HG03571 (cell line): Measurements from ENCODE around the gene SLC12A8.
A peak's percentile ranks its signal among the peaks of the same experiment; 100 is the strongest.
"Not testable (repeated sequence)": the region's sequence is repeated elsewhere in the genome, so short reads cannot be mapped to it uniquely, and the experiment has no call there.

Experiments used
- ATAC-seq: cut with Tn5 transposase; IDR thresholded peaks from one replicate; pipeline ENCODE4 v1.9.1; 2021; ENCODE audit not compliant: unreplicated experiment

The SLC12A8 gene

DNA sequence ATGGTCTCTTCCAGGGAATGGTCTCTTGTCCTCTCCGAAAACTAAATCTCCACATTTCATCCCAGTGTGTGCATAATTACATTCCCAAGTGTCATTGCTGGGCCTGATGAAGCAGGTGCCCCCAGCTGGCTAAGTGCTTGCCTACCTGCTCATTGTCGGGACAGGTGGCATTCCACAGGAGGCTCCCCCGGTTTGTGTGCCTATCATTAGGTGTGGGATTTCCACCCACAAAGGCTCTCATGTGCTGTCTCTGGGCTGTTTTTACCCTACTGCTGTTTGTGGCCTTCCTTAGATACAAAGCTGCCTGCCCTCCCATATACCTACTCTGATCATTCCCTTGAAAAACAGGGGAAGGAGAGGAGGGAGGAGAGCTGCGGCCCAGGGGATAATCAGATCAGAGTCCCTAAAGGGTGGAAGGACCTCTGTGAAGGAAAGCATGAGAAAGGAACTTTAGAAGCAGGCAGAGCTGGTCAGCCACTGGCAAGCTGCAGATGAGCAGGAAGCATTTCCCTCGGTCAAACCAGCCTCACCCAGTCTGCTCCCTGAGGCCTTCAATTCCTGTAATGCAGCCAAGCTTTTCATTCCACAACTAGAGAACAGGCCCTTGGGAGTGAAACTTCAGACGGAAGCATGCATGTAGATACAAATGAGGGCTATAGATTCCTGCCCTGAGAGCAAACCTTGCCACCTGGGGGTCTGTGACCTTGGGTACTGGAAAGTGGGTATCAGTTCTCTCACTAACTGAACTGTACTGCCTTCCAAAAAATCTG lies 96.1 kb downstream of the SLC12A8 start:
- no peak for ATAC-seq

DNA sequence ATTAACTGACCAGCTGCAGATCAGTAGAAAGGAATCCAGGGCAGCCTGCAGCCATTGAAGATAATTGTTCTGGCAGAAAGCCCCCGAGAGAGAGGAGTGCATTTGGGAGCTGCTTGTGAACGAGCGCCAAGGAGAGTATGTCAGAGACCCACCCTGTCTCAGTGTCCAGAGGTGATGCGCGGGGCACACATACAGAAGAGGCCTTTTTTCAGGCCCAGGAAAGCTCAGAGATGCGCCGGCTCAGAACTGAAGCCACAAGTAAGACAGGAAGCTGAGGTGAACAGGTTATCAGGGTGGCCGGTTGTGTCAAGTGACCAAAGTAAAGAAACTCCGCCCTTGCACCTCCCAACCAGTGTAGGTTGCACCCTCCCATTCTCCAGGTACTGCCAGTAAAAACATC lies 96.9 kb downstream of the SLC12A8 start:
- no peak for ATAC-seq

GRCh38 chr3:125112981-125113380 lies 99.6 kb downstream of the SLC12A8 start:
- no peak for ATAC-seq

DNA sequence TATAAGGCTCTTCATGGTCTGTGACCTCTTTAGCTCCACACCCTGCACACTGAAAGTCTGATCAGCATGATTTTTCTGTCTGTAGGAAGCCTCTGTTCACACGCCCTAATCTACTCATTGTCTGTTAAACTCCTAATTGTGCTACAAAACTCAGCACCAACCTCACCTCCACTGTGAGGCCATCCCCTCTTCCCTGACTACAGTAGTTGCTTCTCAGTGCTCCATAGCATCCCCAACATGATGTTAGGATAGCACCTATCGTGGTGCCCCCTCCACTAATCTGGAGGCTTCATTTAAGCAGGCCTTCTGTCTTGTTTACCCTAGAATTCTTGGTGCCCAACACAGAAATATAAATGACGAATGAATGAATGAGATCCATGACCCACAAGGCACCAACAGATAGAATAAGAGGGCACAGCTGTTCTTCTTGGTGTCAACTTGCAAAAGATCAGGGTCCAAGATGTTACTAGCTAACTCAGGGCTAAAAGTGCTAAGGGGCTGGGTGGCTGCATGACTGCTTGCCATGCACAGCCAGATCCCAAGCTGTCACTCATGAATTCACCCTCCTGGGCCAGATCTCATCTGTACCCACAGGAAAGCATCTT lies 101.6 kb downstream of the SLC12A8 start:
- ATAC-seq, result no peak

DNA sequence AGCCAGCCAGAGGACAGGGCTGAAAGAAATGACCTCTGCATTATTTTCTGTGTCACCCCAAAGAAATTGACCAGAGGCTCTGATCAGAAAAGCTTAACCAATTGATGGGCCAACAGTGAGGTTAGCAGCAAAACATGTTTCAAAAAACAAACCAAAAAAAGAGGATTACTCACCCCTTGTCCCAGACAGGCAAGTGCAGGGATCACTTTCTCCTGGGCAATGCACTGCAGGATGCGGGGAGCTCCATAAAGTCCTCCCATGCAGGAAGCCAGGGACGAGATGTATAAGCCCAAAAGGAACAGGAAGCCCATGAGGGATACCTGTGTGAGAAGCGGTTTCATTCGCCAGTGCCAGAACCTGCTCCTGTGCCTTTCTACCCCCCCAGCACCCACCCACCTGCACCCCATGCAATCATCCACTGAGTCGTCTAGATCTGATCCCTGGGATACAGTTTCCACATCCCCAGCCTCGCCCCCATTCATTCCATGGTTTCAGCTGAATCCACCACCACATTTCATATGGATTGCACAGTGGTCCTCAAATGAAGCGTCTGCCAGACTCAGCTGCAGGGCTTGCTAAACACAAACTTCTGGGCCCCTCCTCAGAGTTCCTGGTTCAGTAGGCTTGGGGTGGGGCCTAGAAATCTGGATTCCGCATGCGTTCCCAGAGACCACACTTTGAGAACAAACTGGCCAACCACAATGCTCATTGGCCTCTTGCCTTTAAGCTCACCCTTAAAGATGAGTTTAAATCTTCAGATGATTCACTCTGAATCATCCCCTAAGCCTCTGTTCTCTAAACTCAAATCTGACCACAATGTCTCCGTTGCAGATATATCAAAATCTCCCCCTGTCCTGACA lies 102.3 kb downstream of the SLC12A8 start:
- ATAC-seq, result no peak

GRCh38 chr3:125109536-125109925 lies 103.0 kb downstream of the SLC12A8 start:
- ATAC-seq, result no peak

DNA sequence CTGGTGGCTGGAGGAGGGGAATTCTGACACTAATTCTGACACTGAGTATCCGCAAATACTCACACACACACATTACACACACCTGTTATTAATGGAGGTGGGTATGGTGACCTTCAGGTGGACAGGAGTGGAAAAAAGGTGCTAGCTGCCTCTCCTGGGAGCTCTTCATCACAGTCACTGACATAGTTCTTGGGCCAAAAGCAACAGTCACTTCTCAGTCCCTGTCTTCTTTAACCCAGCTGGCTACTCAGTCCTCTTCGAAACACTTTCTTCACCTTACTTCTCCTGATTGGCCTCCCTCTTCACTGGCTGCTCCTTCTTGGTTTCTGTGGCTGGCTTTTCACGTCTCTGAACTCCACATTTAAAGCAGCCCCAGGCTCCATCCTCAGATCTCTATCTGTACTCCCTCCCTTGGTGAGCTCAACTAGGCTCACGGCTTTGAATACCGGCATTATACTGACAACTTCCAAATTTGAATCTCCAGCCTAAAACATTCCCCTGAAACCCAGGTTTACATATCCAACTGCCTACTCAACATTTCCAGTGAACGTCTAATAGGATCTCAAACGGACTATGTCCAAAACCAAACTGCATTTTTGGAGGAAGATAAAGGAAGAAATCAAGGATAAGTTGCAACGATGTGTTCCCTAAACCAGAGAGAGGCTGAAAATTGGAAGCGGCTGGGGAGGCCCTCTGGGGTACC lies 103.6 kb downstream of the SLC12A8 start:
- ATAC-seq, result no peak

- peak; percentile 60 for ATAC-seq
Observed at GRCh38 chr3:125107861-125108567, 104.5 kb downstream of the SLC12A8 start.

DNA sequence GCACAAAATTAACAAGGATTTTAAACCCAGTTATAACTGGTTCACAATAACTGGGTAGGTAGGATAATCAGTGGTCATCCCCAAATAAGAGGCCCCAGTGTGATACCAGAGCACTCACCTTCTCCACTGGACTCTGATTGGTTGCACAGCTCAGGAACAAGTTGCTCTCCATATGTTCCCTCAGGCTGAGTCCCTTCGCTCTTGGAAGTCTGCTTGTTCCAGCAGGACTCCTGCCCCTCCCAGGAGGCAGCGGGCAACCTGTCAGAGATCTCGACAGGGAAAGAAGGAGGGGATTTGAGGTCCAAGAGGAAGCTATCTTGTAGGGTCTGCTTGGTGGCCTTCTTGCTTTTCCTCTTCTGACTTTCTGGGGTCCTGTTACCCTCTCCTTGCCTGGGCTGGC lies 105.2 kb downstream of the SLC12A8 start:
- no peak for ATAC-seq

- no peak for ATAC-seq
Observed at GRCh38 chr3:125105116-125105515, 107.4 kb downstream of the SLC12A8 start.

GRCh38 chr3:125104639-125105038 lies 107.9 kb downstream of the SLC12A8 start:
- no peak for ATAC-seq

GRCh38 chr3:125103406-125103805 lies 109.1 kb downstream of the SLC12A8 start:
- no peak for ATAC-seq

DNA sequence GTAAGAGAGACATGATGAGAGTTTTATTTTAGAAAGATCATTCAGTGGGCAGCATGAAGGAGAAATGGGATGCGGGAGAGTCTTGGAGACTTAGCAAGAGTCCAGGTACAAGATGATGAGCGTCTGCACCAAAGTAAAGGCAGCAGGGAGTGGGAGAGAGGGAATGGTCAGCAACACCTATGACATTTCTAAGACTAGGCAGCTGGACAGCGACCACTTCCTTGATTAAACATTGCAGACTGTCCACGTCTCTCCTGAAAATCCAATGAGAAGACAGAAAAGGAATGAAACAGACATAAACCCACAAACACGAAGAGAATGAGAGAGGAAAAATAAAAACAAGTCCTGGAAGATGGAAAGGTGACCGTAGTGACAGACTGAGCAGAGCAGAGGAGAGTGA lies 110.1 kb downstream of the SLC12A8 start:
- ATAC-seq, result no peak

GRCh38 chr3:125098611-125099291 lies 113.8 kb downstream of the SLC12A8 start:
- no peak for ATAC-seq

DNA sequence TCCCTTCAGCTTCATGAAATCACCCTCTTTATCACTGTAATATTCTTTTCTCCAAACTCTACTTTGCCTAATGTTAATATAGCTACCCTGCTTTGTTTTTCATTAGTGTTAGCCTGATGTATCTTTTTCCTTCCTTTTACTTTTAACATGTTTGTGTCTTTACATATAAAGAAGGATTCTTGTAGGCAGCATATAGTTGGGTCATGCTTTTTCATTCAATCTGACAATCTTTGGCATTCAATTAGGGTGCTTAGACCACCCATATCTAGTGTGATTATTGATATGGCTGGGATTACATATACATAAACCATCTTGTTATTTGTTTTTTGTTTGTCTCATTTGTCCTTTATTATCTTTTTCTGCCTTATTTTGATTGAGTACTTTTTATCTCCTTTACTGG lies 121.9 kb downstream of the SLC12A8 start:
- no peak for ATAC-seq

- ATAC-seq, result no peak
Observed at GRCh38 chr3:125087768-125088391, 124.7 kb downstream of the SLC12A8 start.

DNA sequence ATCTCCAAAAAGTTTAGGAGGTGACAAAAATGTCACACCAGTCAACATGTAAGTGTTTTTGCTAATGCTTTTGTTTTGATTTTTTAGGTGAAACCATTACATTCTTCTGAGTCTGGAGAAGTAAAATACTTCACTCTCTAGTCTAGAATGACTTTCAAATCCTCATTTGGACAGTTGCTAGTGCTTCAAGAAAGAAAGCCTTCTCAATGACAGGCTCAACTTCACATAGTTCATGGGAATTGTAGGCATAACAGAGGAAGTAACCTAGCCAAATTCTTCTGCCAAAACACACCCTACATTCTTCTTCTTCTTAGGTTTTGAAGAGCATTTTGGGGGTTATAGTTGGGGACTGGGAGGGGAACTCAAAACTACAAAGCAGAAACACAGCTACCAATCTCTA lies 127.4 kb downstream of the SLC12A8 start:
- no peak for ATAC-seq

GRCh38 chr3:125083776-125084175 lies 128.8 kb downstream of the SLC12A8 start:
- no peak for ATAC-seq

- not testable (repeated sequence) for ATAC-seq
Observed at GRCh38 chr3:125082339-125082738, 130.2 kb downstream of the SLC12A8 start.

DNA sequence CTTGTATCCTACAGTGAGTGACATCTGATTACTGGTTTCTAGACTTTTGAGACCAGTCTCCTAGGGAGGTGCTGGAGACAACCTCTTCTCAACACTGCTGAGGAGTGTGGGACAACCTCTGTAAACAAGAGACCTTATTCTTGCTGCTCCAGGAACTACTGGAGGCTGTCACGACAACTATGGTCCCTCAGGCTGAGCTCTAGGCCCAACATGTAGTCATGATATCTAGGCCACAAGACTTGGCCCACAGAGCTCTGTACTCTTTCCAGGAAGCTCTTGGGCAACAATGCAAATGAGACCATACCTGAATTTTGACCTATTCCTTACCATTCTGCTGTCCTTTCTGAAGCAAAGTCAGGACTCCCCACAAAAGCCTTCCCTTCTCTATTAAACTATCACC lies 132.5 kb downstream of the SLC12A8 start:
- no peak for ATAC-seq
